HCT116 (cell line): ENCODE results near the gene TMEM181. TPM values are rescaled to one million over a fixed set of nuclear protein-coding genes. Genes with fewer than 3 reads are reported as not detected.

ENCODE experiments used
- ATAC-seq: fragments of 200-7000 bp; cut with Tn5 transposase; 2 replicates; pipeline ENCODE4 v1.9.1; 2020; ENCODE audit warnings: mild to moderate bottlenecking, moderate library complexity
- BruUV-seq: library from RNA; stranded (reverse); fragments of 400-500 nt; replicated peaks from 2 replicates; lab custom pipeline; 2021; lab: Mats Ljungman, UMichigan
- CTCF ChIA-PET: fragments of 300-600 bp; sonication (Branson Sonifier 250); formaldehyde crosslinking; loops from one replicate; lab custom pipeline; 2021; ENCODE audit warnings: antibody characterized with exemption; lab: Charles Lee
- POLR2A ChIA-PET: fragments of 300-600, 350-600 bp; sonication (Branson Sonifier 250); formaldehyde crosslinking; loops from one replicate; lab custom pipeline; 2021; ENCODE audit warnings: antibody characterized with exemption; lab: Charles Lee
- RAD21 ChIA-PET, 2 experiments: fragments of 300-600 bp; sonication (Branson Sonifier 250); formaldehyde crosslinking; loops; one replicate each; lab custom pipeline; 2023; ENCODE audit warnings: low total read pairs in 2 of 2; ENCODE audit not compliant: uncharacterized antibody in 2 of 2, unreplicated experiment in 2 of 2, low non-redundant PET in 1 of 2; lab: Charles Lee
- DNase-seq: peaks from one replicate; pipeline ENCODE4 v3.0.0-alpha.2; 2010; ENCODE audit warnings: low read depth, low spot score
- H2AFZ ChIP-seq: fragments of 200-600 bp; shearing (Covaris generic), sonication (generic); 2 replicates; pipeline ENCODE4 v1.6.1; 2017; ENCODE audit warnings: low read depth, mixed run types, mixed read lengths, antibody characterized with exemption, low read length; ENCODE audit not compliant: poor library complexity, severe bottlenecking
- H3K27ac ChIP-seq: 2 replicates; pipeline ENCODE4 v1.5.1; 2012; ENCODE audit warnings: low read depth, low read length
- H3K27me3 ChIP-seq: fragments of 200-600 bp; sonication (generic); 2 replicates; pipeline ENCODE4 v1.6.1; 2016; ENCODE audit warnings: mixed run types, low read length, mixed read lengths; ENCODE audit not compliant: insufficient read depth
- H3K36me3 ChIP-seq, 2 experiments: fragments of 200-500 bp in 1 of 2; fragments of 200-600 bp in 1 of 2; sonication (Bioruptor generic) in 1 of 2; sonication (generic) in 1 of 2; 2 replicates each; pipeline versions ENCODE4 v1.5.1 to v1.6.1; 2014 to 2016; ENCODE audit warnings: low read length in 2 of 2, inconsistent platforms in 1 of 2, mixed read lengths in 1 of 2, mixed run types in 1 of 2; ENCODE audit not compliant: insufficient read depth in 2 of 2, control insufficient read depth in 1 of 2
- H3K4me1 ChIP-seq, 2 experiments: fragments of 200-600 bp in 1 of 2; sonication (generic) in 1 of 2; 2 replicates each; pipeline versions ENCODE4 v1.5.1 to v1.6.1; 2012 to 2017; ENCODE audit warnings: low read length in 2 of 2, inconsistent platforms in 1 of 2, mild to moderate bottlenecking in 1 of 2, mixed read lengths in 1 of 2, mixed run types in 1 of 2, moderate library complexity in 1 of 2; ENCODE audit not compliant: insufficient read depth in 2 of 2, control insufficient read depth in 1 of 2
- H3K4me2 ChIP-seq: fragments of 200-600 bp; sonication (generic); 2 replicates; pipeline ENCODE4 v1.6.1; 2017; ENCODE audit warnings: mixed run types, low read length, mixed read lengths
- H3K4me3 ChIP-seq, 2 experiments: fragments of 200-600 bp in 1 of 2; sonication (generic) in 1 of 2; replicated peaks in 1 of 2; 2 replicates each; pipeline ENCODE4 v1.5.1; 2011 to 2016; ENCODE audit warnings: low read length in 2 of 2, control low read depth in 1 of 2, low read depth in 1 of 2, mild to moderate bottlenecking in 1 of 2, mixed read lengths in 1 of 2, mixed run types in 1 of 2
- H3K79me2 ChIP-seq: fragments of 200-600 bp; sonication (generic); 2 replicates; pipeline ENCODE4 v1.6.1; 2017; ENCODE audit warnings: mild to moderate bottlenecking, mixed run types, low read length, moderate library complexity, mixed read lengths; ENCODE audit not compliant: insufficient read depth
- H3K9ac ChIP-seq: fragments of 200-600 bp; sonication (generic); 2 replicates; pipeline ENCODE4 v1.6.1; 2016; ENCODE audit warnings: low read length, mixed read lengths
- H3K9me2 ChIP-seq: fragments of 200-600 bp; sonication (generic), shearing (Covaris generic); 2 replicates; pipeline ENCODE4 v1.6.1; 2017; ENCODE audit warnings: mixed run types, mild to moderate bottlenecking, moderate library complexity; ENCODE audit not compliant: insufficient read depth
- H3K9me3 ChIP-seq, 2 experiments: fragments of 200-500 bp in 1 of 2; fragments of 200-600 bp in 1 of 2; sonication (Bioruptor generic) in 1 of 2; sonication (generic) in 1 of 2; 2 replicates each; pipeline ENCODE4 v1.6.1; 2014 to 2017; ENCODE audit warnings: low read length in 2 of 2, mixed read lengths in 2 of 2, inconsistent platforms in 1 of 2, low read depth in 1 of 2, mild to moderate bottlenecking in 1 of 2, mixed run types in 1 of 2, moderate library complexity in 1 of 2; ENCODE audit not compliant: control insufficient read depth in 1 of 2, insufficient read depth in 1 of 2
- H4K20me1 ChIP-seq: fragments of 200-600 bp; sonication (generic), shearing (Covaris generic); 2 replicates; pipeline ENCODE4 v1.6.1; 2017; ENCODE audit warnings: mixed run types, mild to moderate bottlenecking, moderate library complexity; ENCODE audit not compliant: insufficient read depth
- JUND ChIP-seq: IDR thresholded peaks from 2 replicates; pipeline ENCODE4 v1.6.1; 2012
- POLR2AphosphoS5 ChIP-seq: IDR thresholded peaks from 2 replicates; pipeline ENCODE4 v1.6.1; 2011; ENCODE audit warnings: mild to moderate bottlenecking, low read depth, low read length, moderate library complexity
- TCF7L2 ChIP-seq: IDR thresholded peaks from 2 replicates; pipeline ENCODE4 v1.7.0; 2011; ENCODE audit warnings: borderline replicate concordance, inconsistent platforms; ENCODE audit not compliant: insufficient read depth, insufficient read length; ENCODE audit errors: extremely low read depth
- intact Hi-C: fragments of 100-400 bp; cut with micrococcal nuclease; formaldehyde crosslinking; loops from 2 replicates; pipeline ENCODE4 v1.10.0; 2022
- total RNA-seq: library from RNA; stranded (reverse); gene quantifications from one replicate; pipeline ENCODE4 v1.2.1, GENCODE V29; 2021; ENCODE audit not compliant: unreplicated experiment
- TF ChIP-seq, protein P1 (sequence below): IDR thresholded peaks from 2 replicates; pipeline ENCODE4 v1.6.1; 2012

The TMEM181 gene
- total RNA-seq, 1 experiment from 2014 or later: 34.4 TPM

DNA sequence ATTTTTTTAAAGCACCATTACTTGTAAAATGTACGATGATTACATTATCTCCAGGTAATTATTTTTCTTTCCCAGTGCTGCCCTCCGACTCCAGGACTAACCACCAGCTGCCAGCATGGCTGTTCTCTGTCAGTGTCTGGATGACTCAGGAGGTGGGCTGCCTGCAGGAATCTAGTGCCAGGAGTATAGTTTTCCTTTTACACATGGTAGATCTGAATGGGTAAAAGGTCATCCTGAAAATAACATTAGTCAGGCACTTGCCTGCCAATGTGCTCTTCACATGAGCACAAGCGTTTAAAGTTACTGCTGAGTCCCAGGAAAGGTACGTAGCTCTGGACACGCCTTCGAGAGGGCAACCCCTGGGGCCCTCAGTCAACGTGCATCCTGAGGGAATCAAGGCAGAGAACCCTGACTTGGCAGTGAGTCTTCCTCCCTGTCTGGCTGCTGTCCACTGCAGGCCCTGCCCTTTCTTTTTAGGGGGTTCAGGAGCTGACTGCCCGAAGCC is 82.3 kb downstream of the TMEM181 start:
- no peaks in the 10 kb centered on the region for H4K20me1 ChIP-seq
- TF ChIP-seq TCF7L2 (no peak), JUND (no peak), POLR2AphosphoS5 (peak; percentile 63)
- ChIA-PET CTCF (interaction anchor here (1.2 kb wide), 2 partner anchors 421 to 492 kb away, joined by 3 to 5 read pairs; no protein-coding TSS in a partner anchor), POLR2A (no interaction called here), RAD21 (no interaction called here)
- no peak overlapping the region for H2AFZ ChIP-seq
- H3K4me1 ChIP-seq: peaks cover 45 to 55% of the 10 kb centered on the region in 2 experiments
- peaks cover 85% of the 10 kb centered on the region for H3K79me2 ChIP-seq
- no peaks in the 10 kb centered on the region for H3K9me3 ChIP-seq
- ATAC-seq: peak; percentile 37
- no peaks in the 10 kb centered on the region for H3K27me3 ChIP-seq
- no TSS peak for BruUV-seq
- H3K4me3 ChIP-seq: peak overlapping the region; percentile 89 to 91; a peak in 3 of 4 replicates
- H3K36me3 ChIP-seq: peaks cover 0 to 16% of the 10 kb centered on the region in 2 experiments; a peak in 3 of 4 replicates
- H3K9me2 ChIP-seq: no peaks in the 10 kb centered on the region
- no peak for DNase-seq
- H3K4me2 ChIP-seq: peak overlapping the region; percentile 89
- H3K27ac ChIP-seq: peak overlapping the region; percentile 97
- intact Hi-C loops: loop anchor here (10.0 kb wide), 1 partner anchor 353 kb away; no protein-coding TSS in a partner anchor
- H3K9ac ChIP-seq: peak overlapping the region; percentile 97

DNA sequence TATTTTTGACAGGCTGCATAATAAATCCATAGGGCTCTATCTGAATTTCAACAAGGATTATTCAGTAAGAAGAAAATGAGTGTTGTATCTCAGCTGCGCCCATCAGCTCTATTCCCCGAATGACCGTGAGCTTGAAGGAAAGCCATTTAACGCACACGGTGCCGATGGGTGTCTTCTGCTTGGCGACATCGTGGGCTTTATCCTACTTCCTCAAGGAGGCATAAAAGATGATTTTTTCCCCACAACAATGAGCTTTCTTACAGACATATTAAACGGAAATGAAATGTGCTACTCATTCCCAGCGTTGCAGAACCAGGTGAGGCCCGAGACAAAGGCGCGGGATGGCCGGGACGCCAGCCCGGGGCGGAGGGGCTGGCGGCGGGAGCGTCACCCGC is 83.9 kb downstream of the TMEM181 start:
- H3K9ac ChIP-seq: peak overlapping the region; percentile 97
- H3K9me3 ChIP-seq: no peaks in the 10 kb centered on the region
- no peaks in the 10 kb centered on the region for H4K20me1 ChIP-seq
- ChIA-PET POLR2A (interaction anchor here (1.2 to 2.3 kb wide), 2 partner anchors 29 to 63 kb away, joined by 4 to 9 read pairs; no protein-coding TSS in a partner anchor), RAD21 (no interaction called here), CTCF (interaction anchor here (1.0 to 3.4 kb wide), 4 partner anchors 29 to 491 kb away, joined by 3 to 12 read pairs (median 6); no protein-coding TSS in a partner anchor)
- H3K36me3 ChIP-seq: peaks cover 0 to 10% of the 10 kb centered on the region in 2 experiments; a peak in 2 of 4 replicates
- H3K27ac ChIP-seq: peak overlapping the region; percentile 97
- H2AFZ ChIP-seq: no peak overlapping the region
- intact Hi-C loops: loop anchor here (10.0 kb wide), 1 partner anchor 351 kb away; no protein-coding TSS in a partner anchor
- no peaks in the 10 kb centered on the region for H3K9me2 ChIP-seq
- H3K27me3 ChIP-seq: no peaks in the 10 kb centered on the region
- no peak for DNase-seq
- H3K4me2 ChIP-seq: peak overlapping the region; percentile 89
- H3K4me1 ChIP-seq: peaks cover 54 to 67% of the 10 kb centered on the region in 2 experiments
- TF ChIP-seq, protein P1, sequence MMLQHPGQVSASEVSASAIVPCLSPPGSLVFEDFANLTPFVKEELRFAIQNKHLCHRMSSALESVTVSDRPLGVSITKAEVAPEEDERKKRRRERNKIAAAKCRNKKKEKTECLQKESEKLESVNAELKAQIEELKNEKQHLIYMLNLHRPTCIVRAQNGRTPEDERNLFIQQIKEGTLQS: no peak
- no peak for ATAC-seq
- peaks cover 74% of the 10 kb centered on the region for H3K79me2 ChIP-seq
- no TSS peak for BruUV-seq
- peak overlapping the region; percentile 89 to 91 for H3K4me3 ChIP-seq
